Measurements from ENCODE around the gene MYL7. TPM values are rescaled to one million over a fixed set of nuclear protein-coding genes. Genes with fewer than 3 reads are reported as not detected.

Gene MYL7
- total and polyA plus RNA-seq, 2 of the 13 experiments (the other 11 are each of a cell fraction or from before 2014, with no cell fraction given): 1.8 TPM; not detected in 1

- ATAC-seq (no peak), FAIRE-seq (no peak), DNase-seq (ENCODE audit: low spot score) (no peak)
- 96% methylated on average over 19 of the region's 34 CpGs for WGBS (ENCODE audit: low lambda C conversion rate)
- Histone ChIP-seq H3K27ac (ENCODE audit: extremely low read length, insufficient read depth, low read length) (no peak overlapping the region), H3K79me2 (ENCODE audit: insufficient read depth, low read length) (no peaks in the 10 kb centered on the region), H3K36me3 (replicated peaks in 1 of 2; ENCODE audit: control insufficient read depth in 1 of 2, insufficient read depth in 2 of 2, low read length in 2 of 2) (peaks cover 15 to 26% of the 10 kb centered on the region in 2 experiments; a peak in 4 of 5 replicates), H2AFZ (ENCODE audit: low read length) (no peak overlapping the region), H3K9me3 (ENCODE audit: low read length) (no peaks in the 10 kb centered on the region), H3K4me1 (ENCODE audit: insufficient read depth, low read length) (no peaks in the 10 kb centered on the region), H3K4me2 (ENCODE audit: low read depth, low read length) (no peak overlapping the region), H3K27me3 (ENCODE audit: control insufficient read depth in 1 of 2, insufficient read depth in 2 of 2, low read length in 2 of 2) (peaks cover 1 to 11% of the 10 kb centered on the region in 2 experiments; a peak in 2 of 5 replicates), H3K4me3 (replicated peaks in 1 of 3; ENCODE audit: insufficient read depth in 1 of 3, low read depth in 2 of 3, low read length in 3 of 3) (no peak overlapping the region), H4K20me1 (ENCODE audit: insufficient read depth, low read length) (no peaks in the 10 kb centered on the region), H3K9ac (ENCODE audit: insufficient read depth, low read depth, low read length) (no peak overlapping the region)
- POLR2A ChIA-PET: no interaction called here
- no TSS peak for BruUV-seq (replicated peaks)
- CTCF ChIA-PET (ENCODE audit: low intra/inter-chr PET ratio, low total read pairs): no interaction called here
- in situ Hi-C loops (cut with HindIII; ENCODE audit: extremely low pct_ligation_motif_present, low pct_unique_long_range_greater_than_20kb): no loop called here
- intact Hi-C loops (cut with micrococcal nuclease; ENCODE audit: unreplicated experiment): no loop called here
- TF ChIP-seq, protein P1, sequence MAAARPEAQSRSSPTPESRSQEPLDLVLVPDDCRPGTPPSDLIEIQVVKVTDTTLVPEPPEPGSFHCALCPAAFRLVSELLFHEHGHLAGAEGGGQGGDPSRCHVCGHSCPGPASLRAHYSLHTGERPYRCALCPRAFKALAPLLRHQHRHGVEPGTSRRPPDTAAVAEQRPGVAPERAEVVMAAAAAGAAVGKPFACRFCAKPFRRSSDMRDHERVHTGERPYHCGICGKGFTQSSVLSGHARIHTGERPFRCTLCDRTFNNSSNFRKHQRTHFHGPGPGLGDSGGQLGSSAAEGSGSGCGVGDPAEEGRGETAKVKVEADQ (CRISPR knock-in tag; IDR thresholded peaks at IDR 0.05; ENCODE audit: borderline replicate concordance): no peak
- TF ChIP-seq ZNF749 (CRISPR knock-in tag; IDR thresholded peaks at IDR 0.05; ENCODE audit: borderline replicate concordance): no peak
- TF ChIP-seq, protein P2, sequence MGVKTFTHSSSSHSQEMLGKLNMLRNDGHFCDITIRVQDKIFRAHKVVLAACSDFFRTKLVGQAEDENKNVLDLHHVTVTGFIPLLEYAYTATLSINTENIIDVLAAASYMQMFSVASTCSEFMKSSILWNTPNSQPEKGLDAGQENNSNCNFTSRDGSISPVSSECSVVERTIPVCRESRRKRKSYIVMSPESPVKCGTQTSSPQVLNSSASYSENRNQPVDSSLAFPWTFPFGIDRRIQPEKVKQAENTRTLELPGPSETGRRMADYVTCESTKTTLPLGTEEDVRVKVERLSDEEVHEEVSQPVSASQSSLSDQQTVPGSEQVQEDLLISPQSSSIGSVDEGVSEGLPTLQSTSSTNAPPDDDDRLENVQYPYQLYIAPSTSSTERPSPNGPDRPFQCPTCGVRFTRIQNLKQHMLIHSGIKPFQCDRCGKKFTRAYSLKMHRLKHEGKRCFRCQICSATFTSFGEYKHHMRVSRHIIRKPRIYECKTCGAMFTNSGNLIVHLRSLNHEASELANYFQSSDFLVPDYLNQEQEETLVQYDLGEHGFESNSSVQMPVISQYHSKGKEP (CRISPR knock-in tag; IDR thresholded peaks at IDR 0.05): no peak
- TF ChIP-seq ZFP91 (CRISPR knock-in tag; IDR thresholded peaks at IDR 0.05; ENCODE audit: borderline replicate concordance): no peak
- no peak for TF ChIP-seq HDAC6 (IDR thresholded peaks at IDR 0.05; ENCODE audit: low read depth, low read length)
- no peak for TF ChIP-seq ZNF343 (CRISPR knock-in tag; IDR thresholded peaks at IDR 0.05)
- TF ChIP-seq AGO2 (optimal IDR thresholded peaks at IDR 0.05; ENCODE audit: low read depth, low read length): peak; percentile 3
- no peak for TF ChIP-seq ZNF850 (CRISPR knock-in tag; conservative IDR thresholded peaks at IDR 0.05)
- no peak for TF ChIP-seq ZSCAN31 (CRISPR knock-in tag; IDR thresholded peaks at IDR 0.05; ENCODE audit: low read depth)
- TF ChIP-seq PAWR (CRISPR knock-in tag; IDR thresholded peaks at IDR 0.05; ENCODE audit: borderline replicate concordance): no peak
- TF ChIP-seq, protein P3, sequence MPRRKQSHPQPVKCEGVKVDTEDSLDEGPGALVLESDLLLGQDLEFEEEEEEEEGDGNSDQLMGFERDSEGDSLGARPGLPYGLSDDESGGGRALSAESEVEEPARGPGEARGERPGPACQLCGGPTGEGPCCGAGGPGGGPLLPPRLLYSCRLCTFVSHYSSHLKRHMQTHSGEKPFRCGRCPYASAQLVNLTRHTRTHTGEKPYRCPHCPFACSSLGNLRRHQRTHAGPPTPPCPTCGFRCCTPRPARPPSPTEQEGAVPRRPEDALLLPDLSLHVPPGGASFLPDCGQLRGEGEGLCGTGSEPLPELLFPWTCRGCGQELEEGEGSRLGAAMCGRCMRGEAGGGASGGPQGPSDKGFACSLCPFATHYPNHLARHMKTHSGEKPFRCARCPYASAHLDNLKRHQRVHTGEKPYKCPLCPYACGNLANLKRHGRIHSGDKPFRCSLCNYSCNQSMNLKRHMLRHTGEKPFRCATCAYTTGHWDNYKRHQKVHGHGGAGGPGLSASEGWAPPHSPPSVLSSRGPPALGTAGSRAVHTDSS (CRISPR knock-in tag; conservative IDR thresholded peaks at IDR 0.05): no peak
- TF ChIP-seq, protein P4, sequence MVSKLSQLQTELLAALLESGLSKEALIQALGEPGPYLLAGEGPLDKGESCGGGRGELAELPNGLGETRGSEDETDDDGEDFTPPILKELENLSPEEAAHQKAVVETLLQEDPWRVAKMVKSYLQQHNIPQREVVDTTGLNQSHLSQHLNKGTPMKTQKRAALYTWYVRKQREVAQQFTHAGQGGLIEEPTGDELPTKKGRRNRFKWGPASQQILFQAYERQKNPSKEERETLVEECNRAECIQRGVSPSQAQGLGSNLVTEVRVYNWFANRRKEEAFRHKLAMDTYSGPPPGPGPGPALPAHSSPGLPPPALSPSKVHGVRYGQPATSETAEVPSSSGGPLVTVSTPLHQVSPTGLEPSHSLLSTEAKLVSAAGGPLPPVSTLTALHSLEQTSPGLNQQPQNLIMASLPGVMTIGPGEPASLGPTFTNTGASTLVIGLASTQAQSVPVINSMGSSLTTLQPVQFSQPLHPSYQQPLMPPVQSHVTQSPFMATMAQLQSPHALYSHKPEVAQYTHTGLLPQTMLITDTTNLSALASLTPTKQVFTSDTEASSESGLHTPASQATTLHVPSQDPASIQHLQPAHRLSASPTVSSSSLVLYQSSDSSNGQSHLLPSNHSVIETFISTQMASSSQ (IDR thresholded peaks at IDR 0.05; ENCODE audit: low read depth): no peak
- TF ChIP-seq, protein P4 (CRISPR knock-in tag; IDR thresholded peaks at IDR 0.05; ENCODE audit: borderline replicate concordance): no peak
These were observed 28.0 kb downstream of the MYL7 start for GRCh38 chr7:44112997-44113763.
